K562 (cell line): ENCODE data around the gene BLZF1. TPM values are rescaled to one million over a fixed set of nuclear protein-coding genes. Genes with fewer than 3 reads are reported as not detected.
A peak's percentile ranks its signal among the peaks of the same experiment; 100 is the strongest.

ENCODE experiments used
- ATAC-seq: fragments of 200-7000 bp; cut with Tn5 transposase; 3 replicates; pipeline ENCODE4 v1.9.1; 2020; ENCODE audit warnings: moderate library complexity
- BruUV-seq: library from RNA; stranded (reverse); fragments of 400-500 nt; replicated peaks from 2 replicates; lab custom pipeline; 2021; lab: Mats Ljungman, UMichigan
- CTCF ChIA-PET: fragments of 300-600 bp; formaldehyde crosslinking; extraction: SDS; loops from one replicate; lab custom pipeline; 2021; ENCODE audit warnings: low intra/inter-chr PET ratio; lab: Yijun Ruan, JAX
- POLR2A ChIA-PET: fragments of 300-600, 350-650 bp; sonication (Branson Sonifier 250); formaldehyde crosslinking; extraction: SDS; loops from one replicate; lab custom pipeline; 2021; ENCODE audit warnings: antibody characterized with exemption, inconsistent platforms; lab: Yijun Ruan, JAX
- DNase-seq, 4 experiments: peaks; one replicate each; pipeline versions ENCODE4 v3.0.0 to v3.0.0-alpha.2; 2011 to 2018; ENCODE audit warnings: low spot score in 3 of 4, mixed read lengths in 3 of 4; ENCODE audit errors: extremely low read depth in 1 of 4
- FAIRE-seq: peaks from 2 replicates; lab custom pipeline; 2011; peaks lifted over from hg19 to GRCh38; lab: Jason Lieb, UNC
- H2AFZ ChIP-seq: 2 replicates; pipeline ENCODE4 v1.6.0; 2011; ENCODE audit warnings: low read depth, low read length, control low read depth, inconsistent platforms
- H3K27ac ChIP-seq: fragments of 200-600 bp; 3 replicates; pipeline ENCODE4 v1.8.0; 2011; ENCODE audit warnings: low read depth, mild to moderate bottlenecking, control low read depth, inconsistent platforms, low read length, moderate library complexity, mixed read lengths; ENCODE audit errors: extremely low read depth
- H3K27me3 ChIP-seq, 2 experiments: fragments of 300-600 bp in 1 of 2; 2 replicates in 1 of 2; 3 replicates in 1 of 2; pipeline versions ENCODE4 v1.6.0 to v1.8.0; 2011; ENCODE audit warnings: inconsistent platforms in 2 of 2, low read length in 2 of 2, mild to moderate bottlenecking in 1 of 2, mixed read lengths in 1 of 2, moderate library complexity in 1 of 2; ENCODE audit not compliant: control insufficient read depth in 2 of 2, insufficient read depth in 2 of 2
- H3K36me3 ChIP-seq: fragments of 300-600 bp; 3 replicates; pipeline ENCODE4 v1.8.0; 2011; ENCODE audit warnings: mild to moderate bottlenecking, low read length, inconsistent platforms; ENCODE audit not compliant: control insufficient read depth, insufficient read depth
- H3K4me1 ChIP-seq, 2 experiments: fragments of 200-600 bp in 1 of 2; replicated peaks in 1 of 2; 2 replicates in 1 of 2; 3 replicates in 1 of 2; pipeline versions ENCODE4 v1.5.1 to v1.8.0; 2011; ENCODE audit warnings: inconsistent platforms in 2 of 2, low read length in 2 of 2, mild to moderate bottlenecking in 1 of 2, mixed read lengths in 1 of 2, moderate library complexity in 1 of 2; ENCODE audit not compliant: control insufficient read depth in 2 of 2, insufficient read depth in 2 of 2
- H3K4me2 ChIP-seq: 2 replicates; pipeline ENCODE4 v1.6.1; 2011; ENCODE audit warnings: low read length, control low read depth, inconsistent platforms, mixed read lengths; ENCODE audit not compliant: insufficient read depth
- H3K4me3 ChIP-seq: fragments of 200-600 bp; sonication (generic), shearing (Covaris generic); 2 replicates; pipeline ENCODE4 v1.5.1; 2016; ENCODE audit warnings: control low read depth, inconsistent platforms
- H3K79me2 ChIP-seq: fragments of 200-600 bp; 3 replicates; pipeline ENCODE4 v1.8.0; 2011; ENCODE audit warnings: low read length, inconsistent platforms; ENCODE audit not compliant: control insufficient read depth, insufficient read depth
- H3K9ac ChIP-seq, 2 experiments: 2 replicates each; pipeline versions ENCODE4 v1.6.0 to v1.6.1; 2011; ENCODE audit warnings: low read depth in 2 of 2, low read length in 2 of 2, control low read depth in 1 of 2, inconsistent platforms in 1 of 2, mild to moderate bottlenecking in 1 of 2, mixed read lengths in 1 of 2; ENCODE audit not compliant: insufficient read depth in 1 of 2
- H3K9me1 ChIP-seq: one replicate; pipeline ENCODE4 v1.6.0; 2011; ENCODE audit warnings: inconsistent platforms, mild to moderate bottlenecking, low read length, moderate library complexity; ENCODE audit not compliant: control insufficient read depth, insufficient read depth
- H3K9me3 ChIP-seq: replicated peaks from 2 replicates; pipeline ENCODE4 v1.5.1; 2011; ENCODE audit warnings: low read depth, low read length, inconsistent platforms; ENCODE audit not compliant: control insufficient read depth, insufficient read depth
- H4K20me1 ChIP-seq: replicated peaks from 2 replicates; pipeline ENCODE4 v1.6.1; 2011; ENCODE audit warnings: low read length, inconsistent platforms, mixed read lengths; ENCODE audit not compliant: control insufficient read depth, insufficient read depth
- BHLHE40 ChIP-seq: IDR thresholded peaks from 2 replicates; pipeline ENCODE4 v1.6.1; 2011; ENCODE audit warnings: low read length, improper control_type of control experiment
- EZH2 ChIP-seq: IDR thresholded peaks from 2 replicates; pipeline ENCODE4 v1.6.1; 2012; ENCODE audit warnings: low read depth, mild to moderate bottlenecking, inconsistent platforms, low read length, borderline replicate concordance
- HDAC1 ChIP-seq, 2 experiments: fragments of 450-650 bp; IDR thresholded peaks; 2 replicates each; pipeline ENCODE4 v1.6.1; 2016 to 2017; ENCODE audit warnings: inconsistent platforms in 1 of 2, mild to moderate bottlenecking in 1 of 2, moderate library complexity in 1 of 2
- HNRNPUL1 ChIP-seq: fragments of 200-400 bp; formaldehyde crosslinking; IDR thresholded peaks from 2 replicates; pipeline ENCODE4 v1.6.1; 2017; ENCODE audit warnings: low read length
- JUND ChIP-seq, 2 experiments: IDR thresholded peaks; 2 replicates in 1 of 2; 3 replicates in 1 of 2; pipeline ENCODE4 v1.6.1; 2011; ENCODE audit warnings: borderline replicate concordance in 2 of 2, low read depth in 2 of 2, low read length in 2 of 2, improper control_type of control experiment in 1 of 2, missing biosample characterization in 1 of 2, missing genetic modification characterization in 1 of 2, missing genetic modification reagents in 1 of 2
- POLR2G ChIP-seq: fragments of 200-400 bp; formaldehyde crosslinking; IDR thresholded peaks from 2 replicates; pipeline ENCODE4 v1.6.1; 2017; ENCODE audit warnings: low read depth, mild to moderate bottlenecking, antibody characterized with exemption, low read length, moderate library complexity
- SMARCA5 ChIP-seq: fragments of 450-650 bp; IDR thresholded peaks from 2 replicates; pipeline ENCODE4 v1.6.1; 2016
- SMARCC2 ChIP-seq: fragments of 450-650 bp; IDR thresholded peaks from 2 replicates; pipeline ENCODE4 v1.6.1; 2017; ENCODE audit warnings: antibody characterized with exemption, moderate library complexity, mild to moderate bottlenecking, low read depth
- ZNF124 ChIP-seq: sonication (generic); formaldehyde crosslinking; IDR thresholded peaks from 2 replicates; pipeline ENCODE4 v1.8.1; 2022; ENCODE audit warnings: missing genetic modification reagents
- ZNF263 ChIP-seq: sonication (generic); formaldehyde crosslinking; IDR thresholded peaks from 2 replicates; pipeline ENCODE4 v1.8.0; 2022; ENCODE audit warnings: mild to moderate bottlenecking, missing genetic modification reagents, borderline replicate concordance
- WGBS: fragments of 100-300 bp; shearing (Covaris generic); methylation state at CpG from one replicate; pipeline ENCODE4 v1.1.6; 2016; ENCODE audit warnings: low coverage, mixed read lengths; ENCODE audit not compliant: insufficient coverage; ENCODE audit errors: missing lambda C conversion rate; 5-methylcytosine and 5-hydroxymethylcytosine counted together
- in situ Hi-C: fragments of 300-500 bp; cut with MboI; formaldehyde crosslinking; loops from 4 replicates; pipeline ENCODE4 v1.15.0; 2018; ENCODE audit warnings: inconsistent platforms, mixed read lengths
- intact Hi-C: fragments of 100-400 bp; cut with micrococcal nuclease; formaldehyde crosslinking; loops from 2 replicates; pipeline ENCODE4 v1.14.2; 2022
- polyA plus RNA-seq, 8 experiments: library from polyadenylated mRNA; depleted of rRNA in 4 of 8; stranded (reverse) in 5 of 8; unstranded in 3 of 8; fragments of >200 nt; fragmentation: Nextera tagmentation in 2 of 8; fragmentation: Illumina TruSeq in 1 of 8; extraction: Ambion mirVana in 2 of 8; extraction: Trizol in 1 of 8; gene quantifications; 2 replicates each; pipeline versions ENCODE4 v1.2.1 to v1.2.3, GENCODE V29; 2011 to 2014; ENCODE audit warnings: inconsistent platforms in 1 of 8, missing spikeins in 1 of 8
- total RNA-seq, 7 experiments: library from RNA; depleted of rRNA in 6 of 7; stranded (reverse); fragments of >200 nt in 6 of 7; fragmentation: Illumina TruSeq in 2 of 7; extraction: Trizol in 2 of 7; gene quantifications; 2 replicates each; pipeline versions ENCODE4 v1.2.1 to v1.2.3, GENCODE V29; 2011 to 2021; ENCODE audit warnings: low replicate concordance in 1 of 7
- TF ChIP-seq, protein P1 (sequence below): sonication (generic); formaldehyde crosslinking; IDR thresholded peaks from 2 replicates; pipeline ENCODE4 v1.8.0; 2023; ENCODE audit warnings: missing genetic modification reagents, mild to moderate bottlenecking, borderline replicate concordance
- TF ChIP-seq, protein P2 (sequence below): fragments of 450-650 bp; IDR thresholded peaks from 2 replicates; pipeline ENCODE4 v1.6.1; 2016; ENCODE audit warnings: borderline replicate concordance
- TF ChIP-seq, protein P3 (sequence below): fragments of 250-450 bp; sonication (Bioruptor Pico); IDR thresholded peaks from 2 replicates; pipeline ENCODE4 v1.5.0; 2021

BLZF1 gene
- total and polyA plus RNA-seq, 9 of the 15 experiments (the other 6 are each of a cell fraction or from before 2014, with no cell fraction given), result 20.5 to 32.8 (median 25.3) TPM

DNA sequence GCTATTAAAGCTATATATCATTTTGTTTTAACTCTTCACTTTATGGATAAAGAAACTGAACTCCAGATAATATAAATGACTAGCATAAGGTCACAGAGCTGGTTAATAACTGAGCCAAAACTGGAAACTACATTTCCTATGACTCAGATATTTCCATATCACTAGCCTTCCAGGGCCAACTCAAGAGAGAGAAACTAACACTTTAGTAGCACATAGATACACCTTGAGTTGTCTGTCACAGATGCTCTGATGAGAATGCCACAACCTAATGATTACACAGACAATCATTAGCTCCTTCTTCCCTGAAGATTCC lies 41.1 kb upstream of the BLZF1 start (continued):
- TF ChIP-seq HNRNPUL1 (no peak), POLR2G (no peak), JUND (IDR thresholded peaks at IDR 0.05; ENCODE audit: borderline replicate concordance, low read depth, low read length) (peak; percentile 78), JUND (tag; IDR thresholded peaks at IDR 0.05; ENCODE audit: borderline replicate concordance, low read depth, low read length) (no peak; the same call in 2 of the 3 replicates), ZNF124 (CRISPR knock-in tag) (no peak), BHLHE40 (no peak)

DNA sequence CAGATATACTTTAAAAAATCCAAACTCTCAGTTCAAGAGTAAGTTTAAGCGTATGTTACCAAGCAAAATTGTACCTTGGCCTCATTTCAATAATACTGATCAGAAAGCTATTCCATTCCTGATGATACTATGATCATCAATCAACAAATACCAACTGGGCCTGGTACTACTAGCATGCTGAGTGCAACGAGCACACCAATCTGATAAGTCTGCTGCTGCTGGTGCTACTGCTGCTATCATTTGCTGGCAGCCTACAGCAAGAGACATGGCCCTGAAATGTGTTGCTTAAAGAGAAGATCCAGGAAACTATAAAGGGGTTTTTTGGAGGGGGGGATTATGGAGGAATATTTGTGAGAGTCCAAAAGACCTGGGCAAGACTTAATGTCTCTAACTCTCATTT lies 40.1 kb upstream of the BLZF1 start:
- Histone ChIP-seq H3K36me3 (no peaks in the 10 kb centered on the region), H3K79me2 (no peaks in the 10 kb centered on the region; the same call in 2 of the 3 replicates), H4K20me1 (no peaks in the 10 kb centered on the region), H3K4me3 (no peak overlapping the region), H3K4me2 (peak overlapping the region; percentile 51; the same call in 1 of the 2 replicates), H2AFZ (peak overlapping the region; percentile 63; the same call in 1 of the 2 replicates), H3K9ac (0 out of 4 replicates have a peak overlapping the region, but pooled peaks of 1 of the 2 experiments have one; percentile 19), H3K27me3 (no peaks in the 10 kb centered on the region), H3K4me1 (peaks cover 0 to 29% of the 10 kb centered on the region in 2 experiments; a peak in 3 of 5 replicates), H3K9me1 (no peaks in the 10 kb centered on the region), H3K27ac (peak overlapping the region; percentile 55), H3K9me3 (peaks cover 8% of the 10 kb centered on the region; the same call in 1 of the 2 replicates)
- ATAC-seq, result peak; percentile 84
- peak; percentile 63 for FAIRE-seq
- WGBS, result 35% methylated on average over 2 of the region's 2 CpGs
- peak in 2 of 4 experiments; percentile 49 to 70 for DNase-seq
- in situ Hi-C loops (no loop called here), intact Hi-C loops (loop anchor here (2.0 kb wide), 1 partner anchor 15 kb away; no protein-coding TSS in a partner anchor)
- CTCF ChIA-PET, result no interaction called here
- no TSS peak for BruUV-seq
- POLR2A ChIA-PET, result no interaction called here
- TF ChIP-seq, protein P1, sequence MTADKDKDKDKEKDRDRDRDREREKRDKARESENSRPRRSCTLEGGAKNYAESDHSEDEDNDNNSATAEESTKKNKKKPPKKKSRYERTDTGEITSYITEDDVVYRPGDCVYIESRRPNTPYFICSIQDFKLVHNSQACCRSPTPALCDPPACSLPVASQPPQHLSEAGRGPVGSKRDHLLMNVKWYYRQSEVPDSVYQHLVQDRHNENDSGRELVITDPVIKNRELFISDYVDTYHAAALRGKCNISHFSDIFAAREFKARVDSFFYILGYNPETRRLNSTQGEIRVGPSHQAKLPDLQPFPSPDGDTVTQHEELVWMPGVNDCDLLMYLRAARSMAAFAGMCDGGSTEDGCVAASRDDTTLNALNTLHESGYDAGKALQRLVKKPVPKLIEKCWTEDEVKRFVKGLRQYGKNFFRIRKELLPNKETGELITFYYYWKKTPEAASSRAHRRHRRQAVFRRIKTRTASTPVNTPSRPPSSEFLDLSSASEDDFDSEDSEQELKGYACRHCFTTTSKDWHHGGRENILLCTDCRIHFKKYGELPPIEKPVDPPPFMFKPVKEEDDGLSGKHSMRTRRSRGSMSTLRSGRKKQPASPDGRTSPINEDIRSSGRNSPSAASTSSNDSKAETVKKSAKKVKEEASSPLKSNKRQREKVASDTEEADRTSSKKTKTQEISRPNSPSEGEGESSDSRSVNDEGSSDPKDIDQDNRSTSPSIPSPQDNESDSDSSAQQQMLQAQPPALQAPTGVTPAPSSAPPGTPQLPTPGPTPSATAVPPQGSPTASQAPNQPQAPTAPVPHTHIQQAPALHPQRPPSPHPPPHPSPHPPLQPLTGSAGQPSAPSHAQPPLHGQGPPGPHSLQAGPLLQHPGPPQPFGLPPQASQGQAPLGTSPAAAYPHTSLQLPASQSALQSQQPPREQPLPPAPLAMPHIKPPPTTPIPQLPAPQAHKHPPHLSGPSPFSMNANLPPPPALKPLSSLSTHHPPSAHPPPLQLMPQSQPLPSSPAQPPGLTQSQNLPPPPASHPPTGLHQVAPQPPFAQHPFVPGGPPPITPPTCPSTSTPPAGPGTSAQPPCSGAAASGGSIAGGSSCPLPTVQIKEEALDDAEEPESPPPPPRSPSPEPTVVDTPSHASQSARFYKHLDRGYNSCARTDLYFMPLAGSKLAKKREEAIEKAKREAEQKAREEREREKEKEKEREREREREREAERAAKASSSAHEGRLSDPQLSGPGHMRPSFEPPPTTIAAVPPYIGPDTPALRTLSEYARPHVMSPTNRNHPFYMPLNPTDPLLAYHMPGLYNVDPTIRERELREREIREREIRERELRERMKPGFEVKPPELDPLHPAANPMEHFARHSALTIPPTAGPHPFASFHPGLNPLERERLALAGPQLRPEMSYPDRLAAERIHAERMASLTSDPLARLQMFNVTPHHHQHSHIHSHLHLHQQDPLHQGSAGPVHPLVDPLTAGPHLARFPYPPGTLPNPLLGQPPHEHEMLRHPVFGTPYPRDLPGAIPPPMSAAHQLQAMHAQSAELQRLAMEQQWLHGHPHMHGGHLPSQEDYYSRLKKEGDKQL (CRISPR knock-in tag), result no peak
- TF ChIP-seq, protein P2, sequence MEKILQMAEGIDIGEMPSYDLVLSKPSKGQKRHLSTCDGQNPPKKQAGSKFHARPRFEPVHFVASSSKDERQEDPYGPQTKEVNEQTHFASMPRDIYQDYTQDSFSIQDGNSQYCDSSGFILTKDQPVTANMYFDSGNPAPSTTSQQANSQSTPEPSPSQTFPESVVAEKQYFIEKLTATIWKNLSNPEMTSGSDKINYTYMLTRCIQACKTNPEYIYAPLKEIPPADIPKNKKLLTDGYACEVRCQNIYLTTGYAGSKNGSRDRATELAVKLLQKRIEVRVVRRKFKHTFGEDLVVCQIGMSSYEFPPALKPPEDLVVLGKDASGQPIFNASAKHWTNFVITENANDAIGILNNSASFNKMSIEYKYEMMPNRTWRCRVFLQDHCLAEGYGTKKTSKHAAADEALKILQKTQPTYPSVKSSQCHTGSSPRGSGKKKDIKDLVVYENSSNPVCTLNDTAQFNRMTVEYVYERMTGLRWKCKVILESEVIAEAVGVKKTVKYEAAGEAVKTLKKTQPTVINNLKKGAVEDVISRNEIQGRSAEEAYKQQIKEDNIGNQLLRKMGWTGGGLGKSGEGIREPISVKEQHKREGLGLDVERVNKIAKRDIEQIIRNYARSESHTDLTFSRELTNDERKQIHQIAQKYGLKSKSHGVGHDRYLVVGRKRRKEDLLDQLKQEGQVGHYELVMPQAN, result no peak
- TF ChIP-seq EZH2, result no peak
- TF ChIP-seq SMARCA5, result no peak
- TF ChIP-seq, protein P3, sequence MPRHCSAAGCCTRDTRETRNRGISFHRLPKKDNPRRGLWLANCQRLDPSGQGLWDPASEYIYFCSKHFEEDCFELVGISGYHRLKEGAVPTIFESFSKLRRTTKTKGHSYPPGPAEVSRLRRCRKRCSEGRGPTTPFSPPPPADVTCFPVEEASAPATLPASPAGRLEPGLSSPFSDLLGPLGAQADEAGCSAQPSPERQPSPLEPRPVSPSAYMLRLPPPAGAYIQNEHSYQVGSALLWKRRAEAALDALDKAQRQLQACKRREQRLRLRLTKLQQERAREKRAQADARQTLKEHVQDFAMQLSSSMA (CRISPR knock-in tag), result no peak
- peak; percentile 44; the same call in 1 of the 2 replicates for TF ChIP-seq SMARCC2
- no peak for TF ChIP-seq ZNF263 (CRISPR knock-in tag)
- no peak for TF ChIP-seq HDAC1 (IDR thresholded peaks at IDR 0.05)
